GM18505 (cell line): ENCODE measurements around the gene DDRGK1.
"Not testable (repeated sequence)": the region's sequence is repeated elsewhere in the genome, so short reads cannot be mapped to it uniquely, and the experiment has no call there.

ENCODE experiments used
- ATAC-seq: cut with Tn5 transposase; IDR thresholded peaks from one replicate; pipeline ENCODE4 v1.9.1; 2021; ENCODE audit not compliant: unreplicated experiment
- POLR2A ChIP-seq: IDR thresholded peaks from 4 replicates; pipeline ENCODE4 v1.6.1; 2011; ENCODE audit warnings: borderline replicate concordance; ENCODE audit not compliant: insufficient read depth, insufficient read length; ENCODE audit errors: extremely low read depth

DDRGK1 gene

DNA sequence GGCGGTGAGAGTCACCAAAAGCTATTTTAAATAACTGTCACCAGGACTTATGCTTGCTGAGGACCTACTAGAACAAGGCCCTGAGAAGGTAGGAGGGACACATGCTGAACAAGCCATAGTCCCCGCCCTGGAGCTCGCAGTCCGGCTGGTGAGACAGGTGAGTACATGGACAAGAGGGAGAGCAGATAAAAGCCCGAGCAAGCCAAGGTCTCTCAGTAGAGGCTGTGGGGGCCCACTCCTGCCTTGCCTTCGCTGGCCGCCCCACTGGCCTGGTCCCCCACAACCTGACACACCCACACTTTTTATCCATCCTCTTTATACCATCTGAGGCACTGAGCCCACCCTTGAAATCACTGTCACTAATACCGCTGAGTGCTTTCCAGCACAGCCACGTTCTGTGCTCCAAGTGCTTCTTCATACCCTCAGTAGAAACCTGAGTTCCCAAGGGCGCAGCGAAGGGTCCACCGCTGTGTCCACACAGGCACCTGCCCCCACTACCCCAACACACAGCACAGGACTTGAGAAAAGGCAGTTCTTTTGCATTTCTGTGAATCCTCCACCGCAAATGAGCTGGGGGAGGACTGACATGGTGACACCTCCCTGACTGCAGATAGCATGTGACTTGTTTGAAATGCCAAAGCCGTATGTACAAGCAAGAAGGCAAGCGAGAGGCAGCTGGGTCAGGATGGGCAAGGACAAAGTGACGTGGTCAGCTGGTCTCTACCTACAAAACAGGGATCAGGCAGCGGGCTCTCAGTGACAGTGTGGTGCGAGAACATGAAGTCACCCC is 12.1 kb downstream of the DDRGK1 start:
- no peak for ATAC-seq

DNA sequence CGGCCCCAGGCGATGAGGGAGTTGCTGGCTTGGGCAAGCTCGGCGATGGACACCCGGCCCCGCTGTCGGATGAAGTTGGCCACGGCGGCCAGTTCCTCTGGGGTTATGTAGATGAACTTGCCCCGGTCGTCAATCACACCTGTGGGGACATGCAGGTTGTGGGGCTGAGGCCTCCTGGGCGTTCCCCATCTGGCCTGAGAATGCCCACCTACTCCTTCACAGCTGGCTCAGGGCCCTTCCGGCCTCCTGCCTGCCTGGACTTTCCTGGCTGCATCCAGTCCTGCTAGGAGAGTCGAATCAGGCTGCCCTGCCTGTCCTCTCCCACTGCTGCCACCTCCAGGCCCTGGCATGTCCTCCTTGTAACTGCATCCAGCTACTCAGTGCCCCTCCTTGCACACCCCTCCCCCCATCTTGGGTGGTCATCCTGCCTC is 13.8 kb downstream of the DDRGK1 start:
- no peak for TF ChIP-seq POLR2A
- ATAC-seq, result no peak

More for the DNA sequence above, 12.1 kb downstream of the DDRGK1 start:
- TF ChIP-seq POLR2A, result no peak

DNA sequence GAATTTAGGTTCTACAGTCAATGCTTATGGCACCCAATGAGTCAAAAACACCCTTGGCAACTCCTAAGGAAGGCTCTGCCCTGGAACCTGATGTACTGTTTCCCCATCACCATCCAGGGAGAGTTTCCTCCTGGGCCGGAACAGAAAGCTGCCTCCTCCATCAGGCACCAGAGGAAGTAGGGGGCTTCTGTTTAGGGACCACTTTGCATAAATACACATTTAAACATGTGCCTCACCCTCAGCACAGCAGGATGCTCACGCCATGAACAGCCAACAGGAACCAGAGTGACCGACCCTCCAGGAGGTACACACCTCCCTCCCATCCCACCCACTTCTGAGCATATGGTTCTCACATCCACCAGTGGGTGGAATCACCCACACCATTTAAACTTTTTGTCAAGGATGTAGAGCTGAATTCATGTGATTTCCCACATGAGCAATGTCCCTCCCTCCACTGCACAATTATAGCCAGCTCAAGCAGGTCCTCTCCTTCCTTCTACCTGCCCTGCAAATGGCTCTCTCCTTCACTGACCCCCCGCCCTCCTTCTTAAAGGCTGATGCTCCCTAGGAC is 14.8 kb downstream of the DDRGK1 start:
- no peak for ATAC-seq
- no peak for TF ChIP-seq POLR2A

DNA sequence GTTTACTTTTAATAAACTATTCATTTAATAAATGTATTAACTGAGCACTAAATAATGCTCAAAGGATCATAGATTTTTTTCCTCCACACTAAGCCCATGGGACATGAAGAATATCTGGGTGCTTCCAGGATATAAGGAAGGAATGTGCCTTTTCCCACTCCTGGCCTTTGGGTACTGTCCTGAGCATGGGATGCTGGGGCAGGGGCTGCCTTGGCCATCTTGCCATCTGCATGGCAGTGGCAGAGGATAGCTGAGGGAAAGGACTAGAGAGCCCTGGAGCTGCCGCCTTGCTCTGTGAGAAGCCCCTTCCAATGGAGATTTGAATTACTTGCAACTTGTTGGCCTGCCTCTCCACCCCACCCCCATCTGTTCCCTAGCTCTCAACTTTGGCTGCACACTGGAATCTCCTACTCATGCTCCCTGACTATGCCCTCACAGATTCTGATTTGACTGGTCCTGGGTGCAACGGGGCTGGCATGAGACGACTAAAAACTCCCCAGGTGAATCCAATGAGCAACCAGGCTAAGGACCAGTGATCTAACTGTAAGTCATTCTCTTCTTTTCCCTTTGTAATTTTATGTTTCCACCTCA is 15.6 kb downstream of the DDRGK1 start:
- TF ChIP-seq POLR2A, result no peak
- ATAC-seq, result no peak

GRCh38 chr20:3187861-3188260 is 16.6 kb downstream of the DDRGK1 start:
- ATAC-seq, result not testable (repeated sequence)

DNA sequence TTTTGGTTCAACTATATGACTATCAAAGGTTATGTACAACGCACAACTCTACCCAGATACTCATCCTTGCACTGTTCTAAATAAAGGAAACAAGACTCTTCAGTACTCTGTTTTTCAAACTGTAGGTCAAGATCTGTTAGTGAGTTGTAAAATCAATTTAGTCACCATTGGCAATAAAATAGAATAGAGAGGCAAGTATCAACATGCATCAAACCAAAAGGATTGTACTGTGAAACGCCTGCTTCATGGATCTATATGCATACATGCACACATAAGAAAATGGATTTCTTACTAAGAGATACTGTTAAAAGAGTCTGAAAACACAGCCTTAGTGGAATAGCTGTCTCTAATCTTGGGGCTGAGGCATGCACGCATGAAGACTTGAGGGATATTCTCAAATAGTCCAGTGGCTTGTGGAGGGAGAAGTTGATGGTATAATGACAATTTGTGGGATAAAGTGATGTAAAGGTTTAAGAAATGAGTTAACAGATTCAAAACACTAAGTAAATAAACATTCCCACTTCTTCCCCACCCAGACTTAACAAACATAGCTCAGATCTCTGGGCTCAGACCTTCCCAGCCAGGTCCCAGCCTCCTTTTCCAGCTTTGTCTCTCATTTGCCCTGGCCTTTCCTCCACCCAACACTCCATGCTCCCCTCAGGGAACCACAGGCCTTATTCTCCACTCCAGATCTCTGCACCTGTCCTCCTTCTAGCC is 20.4 kb downstream of the DDRGK1 start:
- TF ChIP-seq POLR2A, result no peak
- ATAC-seq, result no peak

DNA sequence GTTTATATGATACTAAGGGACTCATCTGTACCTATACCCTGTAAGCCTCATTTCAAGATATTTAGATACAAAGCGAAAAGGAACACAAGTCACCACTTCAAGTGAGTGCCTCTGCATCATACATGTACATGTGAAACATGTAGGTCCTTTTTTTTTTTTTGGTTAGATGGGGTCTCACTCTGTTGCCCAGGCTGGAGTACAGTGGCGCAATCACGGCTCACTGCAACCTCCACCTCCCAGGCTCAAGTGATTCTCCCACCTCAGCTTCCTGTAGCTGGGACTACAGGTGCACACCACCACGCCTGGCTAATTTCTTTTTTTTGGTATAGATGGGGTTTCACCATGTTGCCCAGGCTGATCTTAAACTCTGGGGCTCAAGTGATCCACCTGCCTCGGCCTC is 22.1 kb downstream of the DDRGK1 start:
- not testable (repeated sequence) for ATAC-seq

DNA sequence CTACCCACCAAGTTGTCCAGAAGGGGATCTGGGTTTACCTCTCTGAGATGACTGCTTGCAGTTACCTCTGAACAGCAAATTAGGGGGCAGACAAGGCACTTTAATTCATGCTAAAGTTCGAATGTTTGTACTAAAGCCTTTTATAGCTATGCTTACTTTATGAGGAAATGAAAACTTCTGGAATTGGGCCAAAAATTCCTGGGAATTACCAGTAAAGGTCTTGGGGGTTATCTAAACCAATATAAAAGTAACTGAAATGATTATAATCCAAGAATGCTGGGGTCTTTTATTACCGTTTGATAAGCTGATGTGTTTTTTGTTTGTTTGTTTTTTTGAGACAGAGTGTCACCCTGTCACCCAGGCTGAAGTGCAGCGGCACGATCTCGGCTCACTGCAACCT is 23.2 kb downstream of the DDRGK1 start:
- TF ChIP-seq POLR2A, result no peak
- no peak for ATAC-seq

GRCh38 chr20:3180319-3180718 is 24.2 kb downstream of the DDRGK1 start:
- ATAC-seq, result no peak
- no peak for TF ChIP-seq POLR2A

DNA sequence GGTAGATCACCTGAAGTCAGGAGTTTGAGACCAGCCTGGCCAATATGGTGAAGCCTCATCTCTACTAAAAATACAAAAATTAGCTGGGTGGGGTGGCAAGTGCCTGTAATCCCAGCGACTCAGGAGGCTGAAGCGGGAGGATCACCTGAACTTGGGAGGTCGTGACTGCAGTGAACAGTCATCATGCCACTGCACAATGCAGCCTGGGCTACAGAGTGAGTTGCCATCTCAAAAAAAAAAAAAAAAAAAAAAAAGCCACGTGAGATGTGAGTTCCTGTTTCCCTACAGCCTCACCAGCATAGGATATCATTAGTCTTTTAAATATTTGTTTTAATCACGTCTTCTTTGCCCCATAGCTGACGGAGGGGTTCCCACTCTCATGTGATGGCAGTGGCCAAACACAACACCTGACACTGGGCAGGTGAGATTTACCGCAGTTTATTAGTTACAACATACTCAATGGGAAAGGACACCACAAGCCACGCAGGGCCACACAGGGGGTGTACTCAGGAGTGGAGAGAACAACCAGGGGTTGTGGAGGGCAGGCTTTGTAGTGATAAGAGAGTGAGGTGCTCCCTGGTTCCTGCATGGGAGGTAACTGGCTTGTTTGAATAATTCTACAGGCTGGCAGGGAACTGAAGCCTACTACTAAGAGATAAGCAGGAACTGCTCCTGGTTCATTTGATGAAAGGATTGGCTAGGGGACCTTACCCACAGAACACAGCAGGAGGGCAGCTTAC is 26.6 kb downstream of the DDRGK1 start:
- TF ChIP-seq POLR2A, result no peak

DNA sequence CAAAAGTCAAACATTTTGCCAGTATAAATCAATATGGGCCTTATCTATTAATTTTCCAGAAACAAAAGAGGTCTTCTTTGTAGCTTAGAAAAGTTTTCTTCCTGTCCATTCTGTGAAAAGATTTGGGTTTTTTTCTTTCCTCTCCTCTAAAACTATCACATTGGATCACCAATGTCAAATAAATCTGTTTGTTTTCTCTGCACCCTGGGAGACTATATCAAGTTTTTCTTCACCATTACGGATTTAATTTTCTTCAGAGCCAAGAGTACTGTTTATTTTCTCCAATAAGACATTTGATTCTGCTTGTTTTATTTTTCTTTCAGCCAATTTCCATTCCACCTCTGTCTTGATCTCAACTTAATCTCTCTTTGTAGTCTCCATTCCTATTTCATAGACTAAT is 29.2 kb downstream of the DDRGK1 start:
- no peak for ATAC-seq
- TF ChIP-seq POLR2A, result no peak

More for the DNA sequence above, 26.6 kb downstream of the DDRGK1 start:
- ATAC-seq, result no peak

DNA sequence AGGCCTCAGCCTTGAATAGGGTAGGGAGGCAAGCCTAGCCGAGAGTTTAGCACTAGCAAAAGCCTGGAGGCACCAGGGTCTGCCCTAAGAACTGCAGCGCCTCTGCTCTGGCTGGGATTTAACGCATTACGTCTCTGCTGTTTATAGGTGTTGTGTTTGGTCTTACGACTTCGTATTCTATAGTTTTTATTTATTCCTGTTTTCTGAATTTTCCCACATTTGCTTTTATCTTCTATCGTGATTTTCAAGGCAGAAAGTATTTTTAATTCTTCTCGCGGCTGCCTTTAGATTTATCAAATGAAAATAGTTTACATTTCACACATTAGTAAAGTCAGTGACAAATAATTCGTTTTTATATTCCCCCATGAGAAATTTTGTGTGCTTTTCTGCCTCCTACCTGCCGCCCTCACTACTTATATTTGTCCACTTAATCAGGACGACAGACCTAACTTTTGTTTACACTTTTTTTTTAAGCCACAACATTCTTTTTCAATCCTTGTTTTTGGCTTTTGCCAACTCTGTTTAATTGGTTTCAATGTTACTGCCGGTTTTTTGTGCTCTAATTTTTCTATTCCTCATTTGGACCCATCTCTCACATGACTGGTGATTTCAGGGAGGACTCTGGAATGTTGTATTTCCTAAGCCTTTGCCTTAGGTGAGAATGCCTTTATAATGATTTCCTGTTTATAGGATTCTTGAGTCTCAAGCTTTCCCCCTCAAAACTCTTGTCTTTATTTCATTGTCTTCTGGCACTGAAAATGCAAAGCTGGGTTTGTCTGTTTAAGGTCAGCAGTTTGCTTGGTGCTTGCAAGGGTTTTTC is 29.8 kb downstream of the DDRGK1 start:
- ATAC-seq, result no peak
- no peak for TF ChIP-seq POLR2A
